HepG2 (cell line): ENCODE data around the gene SMIM8. TPM values are rescaled to one million over a fixed set of nuclear protein-coding genes. Genes with fewer than 3 reads are reported as not detected.

Experiments
- CENPX ChIP-seq: sonication (generic); formaldehyde crosslinking; IDR thresholded peaks from 2 replicates; pipeline ENCODE4 v1.9.0; 2021; ENCODE audit warnings: mild to moderate bottlenecking, missing genetic modification reagents, moderate library complexity
- ETV6 ChIP-seq: sonication (generic); formaldehyde crosslinking; conservative IDR thresholded peaks from 2 replicates; pipeline ENCODE4 v1.4.0; 2020; ENCODE audit warnings: missing genetic modification reagents
- FOXK1 ChIP-seq: sonication (generic); formaldehyde crosslinking; IDR thresholded peaks from 2 replicates; pipeline ENCODE4 v1.4.0; 2020; ENCODE audit warnings: low read depth, missing genetic modification reagents, borderline replicate concordance
- KDM6A ChIP-seq: IDR thresholded peaks from 2 replicates; pipeline ENCODE4 v1.6.1; 2016; ENCODE audit warnings: low read depth
- MATR3 ChIP-seq: sonication (generic); formaldehyde crosslinking; IDR thresholded peaks from 2 replicates; pipeline ENCODE4 v1.4.0; 2020; ENCODE audit warnings: missing genetic modification reagents
- NCOR1 ChIP-seq: fragments of 200-600 bp; sonication (generic); IDR thresholded peaks from 2 replicates; pipeline ENCODE4 v1.7.0; 2017; ENCODE audit warnings: antibody characterized with exemption, low read length, borderline replicate concordance
- NFIC ChIP-seq: IDR thresholded peaks from 2 replicates; pipeline ENCODE4 v1.6.1; 2012; ENCODE audit warnings: mild to moderate bottlenecking, low read length, inconsistent platforms
- NFKB2 ChIP-seq: sonication (generic); formaldehyde crosslinking; IDR thresholded peaks from 2 replicates; pipeline ENCODE4 v1.4.0; 2020; ENCODE audit warnings: missing genetic modification reagents, borderline replicate concordance
- NKX3-1 ChIP-seq: sonication (generic); formaldehyde crosslinking; IDR thresholded peaks from 2 replicates; pipeline ENCODE4 v1.5.0; 2020; ENCODE audit warnings: missing genetic modification reagents
- RNF2 ChIP-seq: fragments of 450-650 bp; conservative IDR thresholded peaks from 2 replicates; pipeline ENCODE4 v1.6.1; 2016; ENCODE audit warnings: low read depth
- ZKSCAN1 ChIP-seq: fragments of 150-350 bp; IDR thresholded peaks from 2 replicates; pipeline ENCODE4 v1.6.1; 2014; ENCODE audit warnings: low read length
- ZNF180 ChIP-seq: sonication (generic); formaldehyde crosslinking; IDR thresholded peaks from 2 replicates; pipeline ENCODE4 v1.4.0; 2020; ENCODE audit warnings: low read depth, missing genetic modification reagents, borderline replicate concordance
- ZNF225 ChIP-seq: sonication (generic); formaldehyde crosslinking; IDR thresholded peaks from 2 replicates; pipeline ENCODE4 v1.4.0; 2020; ENCODE audit warnings: mild to moderate bottlenecking, missing genetic modification reagents
- ZNF24 ChIP-seq: fragments of 450-650 bp; IDR thresholded peaks from 2 replicates; pipeline ENCODE4 v1.6.1; 2017; ENCODE audit warnings: antibody characterized with exemption, mild to moderate bottlenecking
- ZNF432 ChIP-seq: sonication (generic); formaldehyde crosslinking; IDR thresholded peaks from 2 replicates; pipeline ENCODE4 v1.5.0; 2020; ENCODE audit warnings: missing genetic modification reagents, mild to moderate bottlenecking, borderline replicate concordance
- ZNF7 ChIP-seq: IDR thresholded peaks from 2 replicates; pipeline ENCODE4 v1.6.1; 2016; ENCODE audit warnings: missing biosample characterization, missing genetic modification reagents
- ZNF703 ChIP-seq: sonication (generic); formaldehyde crosslinking; IDR thresholded peaks from 2 replicates; pipeline ENCODE4 v1.5.1; 2020; ENCODE audit warnings: missing genetic modification reagents, mild to moderate bottlenecking, moderate library complexity, borderline replicate concordance
- ZNF781 ChIP-seq: sonication (generic); formaldehyde crosslinking; IDR thresholded peaks from 2 replicates; pipeline ENCODE4 v1.5.1; 2020; ENCODE audit warnings: borderline replicate concordance, mild to moderate bottlenecking, missing genetic modification reagents; ENCODE audit errors: not compliant biosample characterization
- ZNF839 ChIP-seq: sonication (generic); formaldehyde crosslinking; IDR thresholded peaks from 2 replicates; pipeline ENCODE4 v1.4.0; 2020; ENCODE audit warnings: missing genetic modification reagents, mild to moderate bottlenecking, borderline replicate concordance
- polyA plus RNA-seq, 8 experiments: library from polyadenylated mRNA; depleted of rRNA in 3 of 8; stranded (reverse) in 7 of 8; unstranded in 1 of 8; fragments of >200 nt; fragmentation: Illumina TruSeq in 4 of 8; extraction: Trizol in 4 of 8; gene quantifications; 2 replicates each; pipeline versions ENCODE4 v1.2.1 to v1.2.3, GENCODE V29; 2011 to 2016; ENCODE audit warnings: low read depth in 4 of 8, missing spikeins in 1 of 8, mixed read lengths in 1 of 8; ENCODE audit not compliant: insufficient read depth in 1 of 8
- total RNA-seq, 5 experiments: library from RNA; depleted of rRNA; stranded (reverse); fragments of >200 nt; fragmentation: Illumina TruSeq; extraction: Trizol; gene quantifications; 2 replicates each; pipeline ENCODE4 v1.2.3, GENCODE V29; 2016; ENCODE audit warnings: low read depth in 1 of 5
- TF ChIP-seq, protein P1 (sequence below): sonication (generic); formaldehyde crosslinking; IDR thresholded peaks from 2 replicates; pipeline ENCODE4 v1.4.0; 2020; ENCODE audit warnings: missing genetic modification reagents
- TF ChIP-seq, protein P2 (sequence below): fragments of 450-650 bp; IDR thresholded peaks from 2 replicates; pipeline ENCODE4 v1.6.1; 2016
- TF ChIP-seq, protein P3 (sequence below): sonication (generic); formaldehyde crosslinking; IDR thresholded peaks from 2 replicates; pipeline ENCODE4 v1.8.0; 2023; ENCODE audit warnings: mild to moderate bottlenecking, missing genetic modification reagents
- TF ChIP-seq, protein P4 (sequence below): sonication (generic); formaldehyde crosslinking; IDR thresholded peaks from 2 replicates; pipeline ENCODE4 v1.4.0; 2020; ENCODE audit warnings: missing genetic modification reagents
- TF ChIP-seq, protein P5 (sequence below): sonication (generic); formaldehyde crosslinking; IDR thresholded peaks from 2 replicates; pipeline ENCODE4 v1.5.0; 2020; ENCODE audit warnings: missing genetic modification reagents

The SMIM8 gene
- total and polyA plus RNA-seq, 2 of the 13 experiments (the other 11 are each of a cell fraction or from before 2014, with no cell fraction given), result 4.8 to 10.0 TPM

DNA sequence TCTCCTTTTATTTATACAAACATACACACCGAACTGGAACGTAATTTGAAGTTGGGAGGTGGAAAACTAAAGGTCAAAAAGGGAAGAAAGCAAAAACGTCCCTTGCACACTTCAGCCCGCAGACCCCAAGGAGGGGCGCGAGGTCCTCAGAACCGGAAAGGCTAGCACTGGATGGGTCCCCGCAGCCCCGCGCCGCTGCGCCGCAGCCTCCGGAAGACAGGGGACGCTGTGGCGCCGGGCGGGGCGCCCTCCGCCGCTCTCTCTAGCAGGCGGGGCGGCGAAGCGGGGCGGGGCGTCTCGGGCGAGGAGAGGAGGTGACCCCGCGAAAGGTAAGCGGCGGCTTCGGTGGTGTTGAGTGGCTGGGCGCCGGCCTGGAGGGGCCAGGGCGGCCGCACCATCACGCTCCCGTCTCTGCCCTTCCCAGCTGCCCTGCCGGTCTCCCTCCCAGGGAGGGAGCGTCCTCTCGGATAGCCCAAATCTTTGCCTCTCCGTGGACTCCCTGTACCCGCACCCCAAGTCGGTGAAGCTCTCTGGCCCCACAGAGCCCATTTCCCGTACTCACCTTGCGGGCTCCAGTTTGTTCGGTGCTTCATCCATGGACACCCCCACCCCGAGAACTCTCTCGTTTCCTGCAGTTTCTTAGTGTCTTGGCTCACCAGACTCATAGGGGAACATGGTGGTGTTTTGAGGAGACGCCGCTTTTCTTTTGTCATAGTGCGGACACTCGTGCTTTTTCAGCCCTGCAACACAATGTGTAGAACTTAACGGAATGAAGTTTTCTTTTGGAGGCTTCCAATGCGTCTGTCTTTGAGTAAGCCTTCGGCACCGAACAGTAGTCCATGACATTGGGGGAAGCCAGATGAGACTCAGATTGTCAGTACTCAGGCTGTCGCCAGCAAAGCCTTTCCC, at the start of gene SMIM8 (continued):
- peak; percentile 90; the same call in 1 of the 2 replicates for TF ChIP-seq NFKB2 (CRISPR knock-in tag)
- TF ChIP-seq, protein P1, sequence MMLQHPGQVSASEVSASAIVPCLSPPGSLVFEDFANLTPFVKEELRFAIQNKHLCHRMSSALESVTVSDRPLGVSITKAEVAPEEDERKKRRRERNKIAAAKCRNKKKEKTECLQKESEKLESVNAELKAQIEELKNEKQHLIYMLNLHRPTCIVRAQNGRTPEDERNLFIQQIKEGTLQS (CRISPR knock-in tag), result peak; percentile 18; the same call in 1 of the 2 replicates
- TF ChIP-seq CENPX (CRISPR knock-in tag), result no peak
- TF ChIP-seq NCOR1, result no peak
- no peak for TF ChIP-seq ZNF7 (CRISPR knock-in tag)
- 0 out of 2 replicates have a peak, but pooled peaks have one; percentile 9 for TF ChIP-seq ZKSCAN1
- TF ChIP-seq KDM6A (CRISPR knock-in tag), result no peak
- peak; percentile 36; the same call in 1 of the 2 replicates for TF ChIP-seq RNF2
- no peak for TF ChIP-seq ZNF180
- no peak for TF ChIP-seq ZNF703
- peak; percentile 79 for TF ChIP-seq NKX3-1 (CRISPR knock-in tag)
- no peak for TF ChIP-seq NFIC
- TF ChIP-seq, protein P2, sequence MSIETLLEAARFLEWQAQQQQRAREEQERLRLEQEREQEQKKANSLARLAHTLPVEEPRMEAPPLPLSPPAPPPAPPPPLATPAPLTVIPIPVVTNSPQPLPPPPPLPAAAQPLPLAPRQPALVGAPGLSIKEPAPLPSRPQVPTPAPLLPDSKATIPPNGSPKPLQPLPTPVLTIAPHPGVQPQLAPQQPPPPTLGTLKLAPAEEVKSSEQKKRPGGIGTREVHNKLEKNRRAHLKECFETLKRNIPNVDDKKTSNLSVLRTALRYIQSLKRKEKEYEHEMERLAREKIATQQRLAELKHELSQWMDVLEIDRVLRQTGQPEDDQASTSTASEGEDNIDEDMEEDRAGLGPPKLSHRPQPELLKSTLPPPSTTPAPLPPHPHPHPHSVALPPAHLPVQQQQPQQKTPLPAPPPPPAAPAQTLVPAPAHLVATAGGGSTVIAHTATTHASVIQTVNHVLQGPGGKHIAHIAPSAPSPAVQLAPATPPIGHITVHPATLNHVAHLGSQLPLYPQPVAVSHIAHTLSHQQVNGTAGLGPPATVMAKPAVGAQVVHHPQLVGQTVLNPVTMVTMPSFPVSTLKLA, result no peak
- TF ChIP-seq MATR3 (CRISPR knock-in tag), result no peak
- peak; percentile 48; the same call in 1 of the 2 replicates for TF ChIP-seq FOXK1 (CRISPR knock-in tag)
- no peak for TF ChIP-seq ZNF839 (CRISPR knock-in tag)
- TF ChIP-seq ZNF432, result no peak
- 0 out of 2 replicates have a peak, but pooled peaks have one; percentile 37 for TF ChIP-seq ETV6 (CRISPR knock-in tag)
- TF ChIP-seq ZNF225, result no peak
- peak; percentile 62 for TF ChIP-seq ZNF781
- TF ChIP-seq, protein P3, sequence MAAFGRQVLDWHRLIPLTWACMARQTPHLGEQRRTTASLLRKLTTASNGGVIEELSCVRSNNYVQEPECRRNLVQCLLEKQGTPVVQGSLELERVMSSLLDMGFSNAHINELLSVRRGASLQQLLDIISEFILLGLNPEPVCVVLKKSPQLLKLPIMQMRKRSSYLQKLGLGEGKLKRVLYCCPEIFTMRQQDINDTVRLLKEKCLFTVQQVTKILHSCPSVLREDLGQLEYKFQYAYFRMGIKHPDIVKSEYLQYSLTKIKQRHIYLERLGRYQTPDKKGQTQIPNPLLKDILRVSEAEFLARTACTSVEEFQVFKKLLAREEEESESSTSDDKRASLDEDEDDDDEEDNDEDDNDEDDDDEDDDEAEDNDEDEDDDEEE (CRISPR knock-in tag), result peak; percentile 52; the same call in 1 of the 2 replicates
- TF ChIP-seq, protein P4, sequence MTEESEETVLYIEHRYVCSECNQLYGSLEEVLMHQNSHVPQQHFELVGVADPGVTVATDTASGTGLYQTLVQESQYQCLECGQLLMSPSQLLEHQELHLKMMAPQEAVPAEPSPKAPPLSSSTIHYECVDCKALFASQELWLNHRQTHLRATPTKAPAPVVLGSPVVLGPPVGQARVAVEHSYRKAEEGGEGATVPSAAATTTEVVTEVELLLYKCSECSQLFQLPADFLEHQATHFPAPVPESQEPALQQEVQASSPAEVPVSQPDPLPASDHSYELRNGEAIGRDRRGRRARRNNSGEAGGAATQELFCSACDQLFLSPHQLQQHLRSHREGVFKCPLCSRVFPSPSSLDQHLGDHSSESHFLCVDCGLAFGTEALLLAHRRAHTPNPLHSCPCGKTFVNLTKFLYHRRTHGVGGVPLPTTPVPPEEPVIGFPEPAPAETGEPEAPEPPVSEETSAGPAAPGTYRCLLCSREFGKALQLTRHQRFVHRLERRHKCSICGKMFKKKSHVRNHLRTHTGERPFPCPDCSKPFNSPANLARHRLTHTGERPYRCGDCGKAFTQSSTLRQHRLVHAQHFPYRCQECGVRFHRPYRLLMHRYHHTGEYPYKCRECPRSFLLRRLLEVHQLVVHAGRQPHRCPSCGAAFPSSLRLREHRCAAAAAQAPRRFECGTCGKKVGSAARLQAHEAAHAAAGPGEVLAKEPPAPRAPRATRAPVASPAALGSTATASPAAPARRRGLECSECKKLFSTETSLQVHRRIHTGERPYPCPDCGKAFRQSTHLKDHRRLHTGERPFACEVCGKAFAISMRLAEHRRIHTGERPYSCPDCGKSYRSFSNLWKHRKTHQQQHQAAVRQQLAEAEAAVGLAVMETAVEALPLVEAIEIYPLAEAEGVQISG, result peak; percentile 100
- TF ChIP-seq ZNF24, result no peak
- TF ChIP-seq, protein P5, sequence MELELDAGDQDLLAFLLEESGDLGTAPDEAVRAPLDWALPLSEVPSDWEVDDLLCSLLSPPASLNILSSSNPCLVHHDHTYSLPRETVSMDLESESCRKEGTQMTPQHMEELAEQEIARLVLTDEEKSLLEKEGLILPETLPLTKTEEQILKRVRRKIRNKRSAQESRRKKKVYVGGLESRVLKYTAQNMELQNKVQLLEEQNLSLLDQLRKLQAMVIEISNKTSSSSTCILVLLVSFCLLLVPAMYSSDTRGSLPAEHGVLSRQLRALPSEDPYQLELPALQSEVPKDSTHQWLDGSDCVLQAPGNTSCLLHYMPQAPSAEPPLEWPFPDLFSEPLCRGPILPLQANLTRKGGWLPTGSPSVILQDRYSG (CRISPR knock-in tag), result 0 out of 2 replicates have a peak, but pooled peaks have one; percentile 67
